Measurements from ENCODE around the gene IGDCC3.

Gene IGDCC3

DNA sequence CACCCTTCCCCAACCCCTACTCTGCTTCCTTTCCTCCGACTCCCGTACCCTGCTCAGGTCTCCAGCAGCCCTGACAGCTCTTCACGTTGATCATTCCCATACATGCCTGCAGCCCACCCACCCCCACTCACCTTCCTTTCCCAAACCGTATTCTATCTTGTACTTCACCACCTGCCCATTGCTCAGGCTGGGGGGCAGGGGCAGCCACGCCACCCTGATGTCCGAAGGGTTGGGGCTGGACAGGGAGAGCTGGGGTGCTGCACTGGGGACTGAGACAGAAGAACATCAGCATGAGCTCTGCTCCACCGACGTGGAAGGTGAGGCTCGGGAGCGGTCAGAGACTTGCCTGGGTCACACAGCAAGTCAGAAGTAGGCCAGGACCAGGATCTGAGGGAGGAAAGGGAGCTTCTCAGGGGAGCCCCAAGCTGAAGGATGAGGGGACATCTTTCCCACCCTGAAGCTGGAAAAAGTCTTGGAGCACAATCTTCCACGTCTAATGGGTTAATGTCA, 16.5 kb upstream of the IGDCC3 start:
- in situ Hi-C loops (cut with MboI; ENCODE audit: low sequenced_read_pairs, unreplicated experiment): loop anchor here (5.0 kb wide), 1 partner anchor 72 kb away; no protein-coding TSS in a partner anchor
- DNase-seq (ENCODE audit: low spot score): no peak
- TF ChIP-seq, protein P1, sequence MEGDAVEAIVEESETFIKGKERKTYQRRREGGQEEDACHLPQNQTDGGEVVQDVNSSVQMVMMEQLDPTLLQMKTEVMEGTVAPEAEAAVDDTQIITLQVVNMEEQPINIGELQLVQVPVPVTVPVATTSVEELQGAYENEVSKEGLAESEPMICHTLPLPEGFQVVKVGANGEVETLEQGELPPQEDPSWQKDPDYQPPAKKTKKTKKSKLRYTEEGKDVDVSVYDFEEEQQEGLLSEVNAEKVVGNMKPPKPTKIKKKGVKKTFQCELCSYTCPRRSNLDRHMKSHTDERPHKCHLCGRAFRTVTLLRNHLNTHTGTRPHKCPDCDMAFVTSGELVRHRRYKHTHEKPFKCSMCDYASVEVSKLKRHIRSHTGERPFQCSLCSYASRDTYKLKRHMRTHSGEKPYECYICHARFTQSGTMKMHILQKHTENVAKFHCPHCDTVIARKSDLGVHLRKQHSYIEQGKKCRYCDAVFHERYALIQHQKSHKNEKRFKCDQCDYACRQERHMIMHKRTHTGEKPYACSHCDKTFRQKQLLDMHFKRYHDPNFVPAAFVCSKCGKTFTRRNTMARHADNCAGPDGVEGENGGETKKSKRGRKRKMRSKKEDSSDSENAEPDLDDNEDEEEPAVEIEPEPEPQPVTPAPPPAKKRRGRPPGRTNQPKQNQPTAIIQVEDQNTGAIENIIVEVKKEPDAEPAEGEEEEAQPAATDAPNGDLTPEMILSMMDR (IDR thresholded peaks at IDR 0.05; ENCODE audit: borderline replicate concordance, control extremely low read depth, extremely low read depth, insufficient read depth, missing control alignments): no peak

DNA sequence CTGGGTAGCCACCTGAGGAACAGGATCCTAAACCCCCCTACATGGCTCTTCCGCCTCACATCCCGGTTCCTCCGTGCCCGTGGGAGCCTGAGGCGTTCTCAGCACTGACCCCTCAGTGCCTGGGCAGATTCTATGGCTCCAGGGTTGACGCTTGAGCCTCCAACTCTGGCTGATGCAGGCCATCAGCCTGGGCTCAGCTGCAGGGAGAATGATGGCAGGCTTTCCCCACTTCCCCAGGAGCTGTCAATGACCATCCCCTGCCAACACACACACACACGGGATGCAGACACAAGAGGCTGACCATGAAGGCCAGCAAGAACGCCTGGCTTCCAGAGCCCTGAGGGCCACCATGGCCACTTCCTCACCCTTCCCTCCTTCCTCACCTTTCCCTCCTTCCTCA, 15.8 kb upstream of the IGDCC3 start:
- in situ Hi-C loops (cut with MboI; ENCODE audit: low sequenced_read_pairs, unreplicated experiment): loop anchor here (5.0 kb wide), 1 partner anchor 71 kb away; no protein-coding TSS in a partner anchor
- TF ChIP-seq, protein P1 (IDR thresholded peaks at IDR 0.05; ENCODE audit: borderline replicate concordance, control extremely low read depth, extremely low read depth, insufficient read depth, missing control alignments): no peak
- no peak for DNase-seq (ENCODE audit: low spot score)

DNA sequence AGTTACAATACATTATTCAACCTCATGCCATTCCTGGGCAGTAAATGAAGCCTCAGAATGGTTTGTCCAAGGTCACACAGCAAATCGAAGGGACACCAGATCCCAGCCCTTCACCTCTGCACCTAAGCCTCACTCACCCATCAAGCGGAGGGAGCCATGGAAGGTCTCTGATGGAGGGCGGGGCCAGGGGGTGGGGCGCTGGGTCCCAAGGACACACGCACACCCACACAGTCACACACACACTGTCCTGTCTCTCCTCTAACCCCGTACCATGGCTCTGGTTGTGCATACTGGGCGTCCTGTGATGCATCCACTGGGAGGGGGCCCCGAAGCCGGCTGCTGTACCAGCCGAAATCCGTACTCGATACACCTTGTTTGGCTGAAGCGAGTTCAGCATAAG, 15.3 kb upstream of the IGDCC3 start:
- in situ Hi-C loops (cut with MboI; ENCODE audit: low sequenced_read_pairs, unreplicated experiment): loop anchor here (5.0 kb wide), 1 partner anchor 71 kb away; no protein-coding TSS in a partner anchor
- DNase-seq (ENCODE audit: low spot score): no peak
- TF ChIP-seq, protein P1 (IDR thresholded peaks at IDR 0.05; ENCODE audit: borderline replicate concordance, control extremely low read depth, extremely low read depth, insufficient read depth, missing control alignments): no peak

DNA sequence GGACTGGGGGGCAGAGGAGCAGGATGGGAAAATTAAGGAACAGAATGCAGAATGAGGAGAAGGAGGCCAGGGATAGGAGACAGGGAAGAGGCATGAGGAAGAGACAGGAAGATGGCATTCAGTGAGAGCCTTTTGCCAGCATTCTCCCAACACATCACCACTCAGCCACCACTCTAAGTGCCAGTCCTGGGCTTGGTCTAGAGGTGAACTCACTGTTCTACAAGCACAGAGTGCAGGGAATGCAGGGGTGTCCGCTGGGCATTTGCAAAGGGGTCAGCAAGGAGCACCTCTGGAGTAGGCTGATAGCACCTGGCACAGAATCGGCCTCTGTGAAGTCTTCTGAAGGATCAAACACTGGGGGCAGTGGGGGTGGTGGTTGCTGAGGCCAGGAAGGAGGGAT, 14.6 kb upstream of the IGDCC3 start:
- no peak for DNase-seq (ENCODE audit: low spot score)
- in situ Hi-C loops (cut with MboI; ENCODE audit: low sequenced_read_pairs, unreplicated experiment): loop anchor here (5.0 kb wide), 1 partner anchor 70 kb away; no protein-coding TSS in a partner anchor
- TF ChIP-seq, protein P1 (IDR thresholded peaks at IDR 0.05; ENCODE audit: borderline replicate concordance, control extremely low read depth, extremely low read depth, insufficient read depth, missing control alignments): no peak

DNA sequence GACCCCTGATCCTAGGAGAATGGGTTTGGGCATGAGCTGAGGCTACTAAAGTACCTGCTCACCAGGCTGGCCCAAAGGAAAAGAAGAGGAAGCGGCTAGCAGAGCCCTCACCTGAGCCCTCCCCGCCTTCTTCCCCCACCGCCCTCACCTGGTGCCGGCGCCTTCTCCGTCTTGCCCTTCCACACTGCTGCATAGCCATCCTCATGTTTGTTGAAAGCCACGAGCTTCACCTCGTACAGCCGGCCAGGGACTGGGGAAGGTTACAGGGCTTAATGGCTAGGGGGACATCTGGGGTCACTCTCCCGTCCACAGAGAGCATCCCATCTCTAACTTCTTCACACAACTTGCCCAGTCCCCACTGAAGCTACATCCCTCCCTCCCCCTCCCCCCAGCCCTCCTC, 13.9 kb upstream of the IGDCC3 start:
- DNase-seq (ENCODE audit: low spot score): no peak
- in situ Hi-C loops (cut with MboI; ENCODE audit: low sequenced_read_pairs, unreplicated experiment): loop anchor here (5.0 kb wide), 1 partner anchor 69 kb away; no protein-coding TSS in a partner anchor
- TF ChIP-seq, protein P1 (IDR thresholded peaks at IDR 0.05; ENCODE audit: borderline replicate concordance, control extremely low read depth, extremely low read depth, insufficient read depth, missing control alignments): no peak

DNA sequence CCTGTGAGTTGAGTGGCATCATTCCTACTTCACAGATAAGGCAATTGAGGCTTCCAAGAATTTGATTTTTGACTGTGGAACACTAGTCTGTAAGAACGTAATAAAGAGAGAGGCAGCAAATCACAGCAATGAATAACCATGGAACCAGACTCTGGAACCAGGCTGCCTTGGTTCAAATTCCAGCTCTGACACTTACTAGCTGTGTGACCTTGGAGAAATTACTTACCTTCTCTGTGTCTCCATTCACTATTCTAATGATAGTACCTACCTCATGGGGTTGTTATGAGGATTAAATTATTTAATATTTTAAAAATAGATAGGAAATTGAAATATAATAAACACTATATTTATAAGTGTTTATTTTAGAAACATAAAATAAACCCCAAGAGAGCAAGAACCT, 12.6 kb upstream of the IGDCC3 start:
- in situ Hi-C loops (cut with MboI; ENCODE audit: low sequenced_read_pairs, unreplicated experiment): loop anchor here (5.0 kb wide), 1 partner anchor 68 kb away; no protein-coding TSS in a partner anchor
- no peak for DNase-seq (ENCODE audit: low spot score)
- TF ChIP-seq, protein P1 (IDR thresholded peaks at IDR 0.05; ENCODE audit: borderline replicate concordance, control extremely low read depth, extremely low read depth, insufficient read depth, missing control alignments): no peak
